Choroid plexus epithelial cell (primary cell): ENCODE results near the gene ENPP7.

ENCODE experiments used
- DNase-seq: peaks from one replicate; pipeline ENCODE4 v3.0.0-alpha.2; 2010; ENCODE audit warnings: low read depth
- H3K4me3 ChIP-seq: 2 replicates; pipeline ENCODE4 v1.5.1; 2011; ENCODE audit warnings: low read depth, mild to moderate bottlenecking, control low read depth, low read length, moderate library complexity
- TF ChIP-seq, protein P1 (sequence below): conservative IDR thresholded peaks from 2 replicates; pipeline ENCODE4 v1.5.1; 2011; ENCODE audit warnings: low read depth, mild to moderate bottlenecking, control low read depth, inconsistent platforms, low read length, moderate library complexity

ENPP7 gene

GRCh38 chr17:79743614-79744013, 12.9 kb downstream of the ENPP7 start:
- no peak for DNase-seq
- TF ChIP-seq, protein P1, sequence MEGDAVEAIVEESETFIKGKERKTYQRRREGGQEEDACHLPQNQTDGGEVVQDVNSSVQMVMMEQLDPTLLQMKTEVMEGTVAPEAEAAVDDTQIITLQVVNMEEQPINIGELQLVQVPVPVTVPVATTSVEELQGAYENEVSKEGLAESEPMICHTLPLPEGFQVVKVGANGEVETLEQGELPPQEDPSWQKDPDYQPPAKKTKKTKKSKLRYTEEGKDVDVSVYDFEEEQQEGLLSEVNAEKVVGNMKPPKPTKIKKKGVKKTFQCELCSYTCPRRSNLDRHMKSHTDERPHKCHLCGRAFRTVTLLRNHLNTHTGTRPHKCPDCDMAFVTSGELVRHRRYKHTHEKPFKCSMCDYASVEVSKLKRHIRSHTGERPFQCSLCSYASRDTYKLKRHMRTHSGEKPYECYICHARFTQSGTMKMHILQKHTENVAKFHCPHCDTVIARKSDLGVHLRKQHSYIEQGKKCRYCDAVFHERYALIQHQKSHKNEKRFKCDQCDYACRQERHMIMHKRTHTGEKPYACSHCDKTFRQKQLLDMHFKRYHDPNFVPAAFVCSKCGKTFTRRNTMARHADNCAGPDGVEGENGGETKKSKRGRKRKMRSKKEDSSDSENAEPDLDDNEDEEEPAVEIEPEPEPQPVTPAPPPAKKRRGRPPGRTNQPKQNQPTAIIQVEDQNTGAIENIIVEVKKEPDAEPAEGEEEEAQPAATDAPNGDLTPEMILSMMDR, result no peak
- H3K4me3 ChIP-seq, result no peak overlapping the region

DNA sequence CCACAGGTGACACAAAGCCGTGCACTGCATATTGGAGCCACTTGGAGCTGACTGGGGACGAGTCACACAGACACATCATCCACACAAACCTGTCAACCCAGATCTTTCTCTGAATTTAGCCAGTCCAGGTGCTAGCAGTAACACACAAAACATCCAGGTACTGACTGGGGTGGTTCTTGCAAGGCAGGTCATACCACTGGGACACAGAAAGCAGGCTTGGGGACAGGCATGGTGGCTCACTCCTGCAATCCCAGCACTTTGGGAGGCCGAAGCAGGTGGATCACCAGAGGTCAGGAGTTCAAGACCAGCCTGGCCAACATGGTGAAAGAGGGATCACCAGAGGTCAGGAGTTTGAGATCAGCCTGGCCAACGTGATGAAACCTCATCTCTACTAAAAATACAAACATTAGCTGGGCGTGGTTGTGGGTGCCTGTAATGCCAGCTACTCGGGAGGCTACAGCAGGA, 14.9 kb downstream of the ENPP7 start:
- H3K4me3 ChIP-seq, result no peak overlapping the region
- no peak for DNase-seq
- TF ChIP-seq, protein P1, result no peak

GRCh38 chr17:79746889-79747507, 16.3 kb downstream of the ENPP7 start:
- TF ChIP-seq, protein P1, result no peak
- H3K4me3 ChIP-seq, result no peak overlapping the region
- DNase-seq, result peak; percentile 5

DNA sequence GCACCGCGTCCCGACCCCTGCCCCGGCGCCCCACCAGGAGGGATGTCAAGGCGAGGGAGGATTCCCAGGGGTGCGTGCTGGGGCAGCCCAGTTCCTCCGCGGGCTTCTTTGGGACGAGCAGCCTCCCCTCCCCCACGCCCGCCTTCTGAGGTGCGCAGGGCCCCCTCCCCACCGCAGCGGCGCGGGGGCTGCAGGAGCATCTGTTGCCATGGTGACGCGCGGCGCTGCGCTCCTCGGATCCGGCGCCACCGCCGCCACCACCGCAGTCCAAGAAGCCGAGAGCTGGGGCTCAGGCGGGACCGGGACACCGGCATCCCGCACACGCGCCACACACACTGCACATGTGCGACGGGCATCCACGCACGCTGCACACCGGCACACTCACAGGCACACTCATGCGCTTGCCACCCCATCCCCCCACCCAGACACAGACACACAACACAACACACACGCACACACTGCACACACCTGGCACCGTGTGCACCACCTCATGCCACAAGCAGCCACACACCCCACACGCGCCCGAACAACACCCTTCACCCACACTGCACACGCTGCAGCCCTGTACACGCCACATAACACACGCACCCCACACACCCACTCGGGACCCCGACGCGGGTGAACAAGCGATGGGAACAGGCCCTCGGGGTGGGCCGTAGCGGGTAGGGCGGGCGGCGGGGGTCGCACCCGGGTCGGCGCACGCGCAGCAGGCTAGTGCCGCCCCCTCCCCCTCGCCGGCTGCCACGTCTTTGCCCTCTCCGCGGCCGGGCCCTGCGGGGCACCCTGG, 17.0 kb downstream of the ENPP7 start:
- TF ChIP-seq, protein P1, result no peak
- no peak overlapping the region for H3K4me3 ChIP-seq
- no peak for DNase-seq

DNA sequence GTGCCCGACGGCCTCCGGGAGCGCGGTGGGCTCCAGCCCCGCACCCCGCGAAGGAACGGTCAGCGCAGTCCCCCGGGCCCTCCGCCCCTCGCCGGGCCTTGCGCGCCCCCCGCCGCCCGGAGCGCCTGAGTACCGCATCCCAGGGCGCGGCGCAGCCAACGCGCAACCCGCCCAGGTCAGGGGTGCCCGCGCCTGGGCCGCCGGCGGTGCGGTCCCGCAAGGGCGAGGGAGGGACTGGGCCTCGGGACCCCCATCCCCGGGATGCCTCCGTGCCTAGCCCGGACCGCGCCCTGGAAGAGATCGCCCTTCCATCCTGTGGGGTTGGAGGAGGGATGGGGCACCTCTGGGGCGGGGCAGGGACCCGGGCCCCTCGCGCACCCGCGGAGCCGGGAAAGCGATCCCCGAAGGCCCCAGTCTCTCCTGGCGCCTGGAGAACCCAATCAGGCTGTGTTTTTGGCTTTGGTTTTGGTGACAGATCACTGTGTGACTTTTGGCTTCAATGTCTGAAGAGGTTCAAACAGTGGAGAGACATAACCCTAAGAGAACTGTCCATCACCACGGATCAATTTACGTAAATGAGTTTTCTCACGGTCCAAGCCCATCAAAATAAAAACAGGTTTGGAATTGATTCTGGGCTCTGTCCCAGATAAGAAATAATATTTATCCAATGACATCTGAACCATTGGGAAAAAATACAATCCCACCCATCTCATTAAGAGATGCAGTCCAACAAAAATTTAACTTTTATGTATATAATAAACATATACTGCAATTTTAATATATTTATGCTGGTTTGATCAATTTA, 17.8 kb downstream of the ENPP7 start:
- no peak for DNase-seq
- H3K4me3 ChIP-seq, result no peak overlapping the region

GRCh38 chr17:79749156-79749815, 18.5 kb downstream of the ENPP7 start:
- no peak overlapping the region for H3K4me3 ChIP-seq
- DNase-seq, result peak; percentile 75
- TF ChIP-seq, protein P1, result no peak

More for the DNA sequence above, 17.8 kb downstream of the ENPP7 start:
- TF ChIP-seq, protein P1, result no peak
